HCT116 (cell line): Measurements from ENCODE around the gene TELO2. TPM values are rescaled to one million over a fixed set of nuclear protein-coding genes. Genes with fewer than 3 reads are reported as not detected.

Experiments
- ATAC-seq: fragments of 200-7000 bp; cut with Tn5 transposase; 2 replicates; pipeline ENCODE4 v1.9.1; 2020; ENCODE audit warnings: mild to moderate bottlenecking, moderate library complexity
- BruUV-seq: library from RNA; stranded (reverse); fragments of 400-500 nt; replicated peaks from 2 replicates; lab custom pipeline; 2021; lab: Mats Ljungman, UMichigan
- CTCF ChIA-PET: fragments of 300-600 bp; sonication (Branson Sonifier 250); formaldehyde crosslinking; loops from one replicate; lab custom pipeline; 2021; ENCODE audit warnings: antibody characterized with exemption; lab: Charles Lee
- POLR2A ChIA-PET: fragments of 300-600, 350-600 bp; sonication (Branson Sonifier 250); formaldehyde crosslinking; loops from one replicate; lab custom pipeline; 2021; ENCODE audit warnings: antibody characterized with exemption; lab: Charles Lee
- RAD21 ChIA-PET, 2 experiments: fragments of 300-600 bp; sonication (Branson Sonifier 250); formaldehyde crosslinking; loops; one replicate each; lab custom pipeline; 2023; ENCODE audit warnings: low total read pairs in 2 of 2; ENCODE audit not compliant: uncharacterized antibody in 2 of 2, unreplicated experiment in 2 of 2, low non-redundant PET in 1 of 2; lab: Charles Lee
- DNase-seq: peaks from one replicate; pipeline ENCODE4 v3.0.0-alpha.2; 2010; ENCODE audit warnings: low read depth, low spot score
- H2AFZ ChIP-seq: fragments of 200-600 bp; shearing (Covaris generic), sonication (generic); 2 replicates; pipeline ENCODE4 v1.6.1; 2017; ENCODE audit warnings: low read depth, mixed run types, mixed read lengths, antibody characterized with exemption, low read length; ENCODE audit not compliant: poor library complexity, severe bottlenecking
- H3K27ac ChIP-seq: 2 replicates; pipeline ENCODE4 v1.5.1; 2012; ENCODE audit warnings: low read depth, low read length
- H3K27me3 ChIP-seq: fragments of 200-600 bp; sonication (generic); 2 replicates; pipeline ENCODE4 v1.6.1; 2016; ENCODE audit warnings: mixed run types, low read length, mixed read lengths; ENCODE audit not compliant: insufficient read depth
- H3K36me3 ChIP-seq, 2 experiments: fragments of 200-500 bp in 1 of 2; fragments of 200-600 bp in 1 of 2; sonication (Bioruptor generic) in 1 of 2; sonication (generic) in 1 of 2; 2 replicates each; pipeline versions ENCODE4 v1.5.1 to v1.6.1; 2014 to 2016; ENCODE audit warnings: low read length in 2 of 2, inconsistent platforms in 1 of 2, mixed read lengths in 1 of 2, mixed run types in 1 of 2; ENCODE audit not compliant: insufficient read depth in 2 of 2, control insufficient read depth in 1 of 2
- H3K4me1 ChIP-seq, 2 experiments: fragments of 200-600 bp in 1 of 2; sonication (generic) in 1 of 2; 2 replicates each; pipeline versions ENCODE4 v1.5.1 to v1.6.1; 2012 to 2017; ENCODE audit warnings: low read length in 2 of 2, inconsistent platforms in 1 of 2, mild to moderate bottlenecking in 1 of 2, mixed read lengths in 1 of 2, mixed run types in 1 of 2, moderate library complexity in 1 of 2; ENCODE audit not compliant: insufficient read depth in 2 of 2, control insufficient read depth in 1 of 2
- H3K4me2 ChIP-seq: fragments of 200-600 bp; sonication (generic); 2 replicates; pipeline ENCODE4 v1.6.1; 2017; ENCODE audit warnings: mixed run types, low read length, mixed read lengths
- H3K4me3 ChIP-seq, 2 experiments: fragments of 200-600 bp in 1 of 2; sonication (generic) in 1 of 2; replicated peaks in 1 of 2; 2 replicates each; pipeline ENCODE4 v1.5.1; 2011 to 2016; ENCODE audit warnings: low read length in 2 of 2, control low read depth in 1 of 2, low read depth in 1 of 2, mild to moderate bottlenecking in 1 of 2, mixed read lengths in 1 of 2, mixed run types in 1 of 2
- H3K79me2 ChIP-seq: fragments of 200-600 bp; sonication (generic); 2 replicates; pipeline ENCODE4 v1.6.1; 2017; ENCODE audit warnings: mild to moderate bottlenecking, mixed run types, low read length, moderate library complexity, mixed read lengths; ENCODE audit not compliant: insufficient read depth
- H3K9ac ChIP-seq: fragments of 200-600 bp; sonication (generic); 2 replicates; pipeline ENCODE4 v1.6.1; 2016; ENCODE audit warnings: low read length, mixed read lengths
- H3K9me2 ChIP-seq: fragments of 200-600 bp; sonication (generic), shearing (Covaris generic); 2 replicates; pipeline ENCODE4 v1.6.1; 2017; ENCODE audit warnings: mixed run types, mild to moderate bottlenecking, moderate library complexity; ENCODE audit not compliant: insufficient read depth
- H3K9me3 ChIP-seq, 2 experiments: fragments of 200-500 bp in 1 of 2; fragments of 200-600 bp in 1 of 2; sonication (Bioruptor generic) in 1 of 2; sonication (generic) in 1 of 2; 2 replicates each; pipeline ENCODE4 v1.6.1; 2014 to 2017; ENCODE audit warnings: low read length in 2 of 2, mixed read lengths in 2 of 2, inconsistent platforms in 1 of 2, low read depth in 1 of 2, mild to moderate bottlenecking in 1 of 2, mixed run types in 1 of 2, moderate library complexity in 1 of 2; ENCODE audit not compliant: control insufficient read depth in 1 of 2, insufficient read depth in 1 of 2
- H4K20me1 ChIP-seq: fragments of 200-600 bp; sonication (generic), shearing (Covaris generic); 2 replicates; pipeline ENCODE4 v1.6.1; 2017; ENCODE audit warnings: mixed run types, mild to moderate bottlenecking, moderate library complexity; ENCODE audit not compliant: insufficient read depth
- CBX3 ChIP-seq: IDR thresholded peaks from 2 replicates; pipeline ENCODE4 v1.6.1; 2012; ENCODE audit warnings: low read depth
- CEBPB ChIP-seq: IDR thresholded peaks from 2 replicates; pipeline ENCODE4 v1.6.1; 2012; ENCODE audit warnings: low read depth
- CTCF ChIP-seq, 3 experiments: fragments of 200-600 bp in 1 of 3; sonication (generic) in 1 of 3; IDR thresholded peaks in 2 of 3; conservative IDR thresholded peaks in 1 of 3; 2 replicates each; pipeline ENCODE4 v1.5.1; 2012 to 2017; ENCODE audit warnings: low read depth in 2 of 3, low read length in 2 of 3, antibody characterized with exemption in 1 of 3, borderline replicate concordance in 1 of 3, control low read depth in 1 of 3, mild to moderate bottlenecking in 1 of 3, mixed read lengths in 1 of 3, mixed run types in 1 of 3, moderate library complexity in 1 of 3; ENCODE audit not compliant: insufficient read depth in 1 of 3
- EGR1 ChIP-seq: IDR thresholded peaks from 2 replicates; pipeline ENCODE4 v1.6.1; 2012; ENCODE audit warnings: low read depth
- ELF1 ChIP-seq: IDR thresholded peaks from 2 replicates; pipeline ENCODE4 v1.6.1; 2012; ENCODE audit warnings: low read depth, borderline replicate concordance
- EZH2 ChIP-seq: fragments of 200-600 bp; sonication (generic); IDR thresholded peaks from 2 replicates; pipeline ENCODE4 v1.6.1; 2017; ENCODE audit warnings: antibody characterized with exemption, mixed run types
- FOSL1 ChIP-seq: IDR thresholded peaks from 2 replicates; pipeline ENCODE4 v1.6.1; 2012; ENCODE audit warnings: low read depth
- JUND ChIP-seq: IDR thresholded peaks from 2 replicates; pipeline ENCODE4 v1.6.1; 2012
- MAX ChIP-seq: IDR thresholded peaks from 2 replicates; pipeline ENCODE4 v1.6.1; 2012
- POLR2A ChIP-seq: IDR thresholded peaks from 2 replicates; pipeline ENCODE4 v1.7.0; 2011; ENCODE audit warnings: borderline replicate concordance; ENCODE audit not compliant: insufficient read depth, insufficient read length; ENCODE audit errors: extremely low read depth
- POLR2AphosphoS5 ChIP-seq: IDR thresholded peaks from 2 replicates; pipeline ENCODE4 v1.6.1; 2011; ENCODE audit warnings: mild to moderate bottlenecking, low read depth, low read length, moderate library complexity
- RAD21 ChIP-seq: IDR thresholded peaks from 2 replicates; pipeline ENCODE4 v1.6.1; 2012; ENCODE audit warnings: low read depth, mild to moderate bottlenecking
- SP1 ChIP-seq: IDR thresholded peaks from 2 replicates; pipeline ENCODE4 v1.6.1; 2012; ENCODE audit warnings: low read depth
- SRF ChIP-seq: IDR thresholded peaks from 2 replicates; pipeline ENCODE4 v1.6.1; 2012; ENCODE audit warnings: low read depth
- YY1 ChIP-seq: IDR thresholded peaks from 2 replicates; pipeline ENCODE4 v1.6.1; 2011; ENCODE audit warnings: low read length, low read depth, moderate library complexity, mild to moderate bottlenecking; ENCODE audit not compliant: insufficient replicate concordance; ENCODE audit errors: extremely low read depth
- ZFX ChIP-seq: fragments of 450-650 bp; IDR thresholded peaks from 2 replicates; pipeline ENCODE4 v1.6.1; 2017
- ZNF274 ChIP-seq: fragments of 200-500 bp; sonication (Bioruptor generic); IDR thresholded peaks from 2 replicates; pipeline ENCODE4 v1.6.1; 2014; ENCODE audit warnings: mild to moderate bottlenecking, low read depth, low read length, inconsistent platforms
- intact Hi-C: fragments of 100-400 bp; cut with micrococcal nuclease; formaldehyde crosslinking; loops from 2 replicates; pipeline ENCODE4 v1.10.0; 2022
- total RNA-seq: library from RNA; stranded (reverse); gene quantifications from one replicate; pipeline ENCODE4 v1.2.1, GENCODE V29; 2021; ENCODE audit not compliant: unreplicated experiment
- TF ChIP-seq, protein P1 (sequence below): IDR thresholded peaks from 2 replicates; pipeline ENCODE4 v1.6.1; 2012
- TF ChIP-seq, protein P2 (sequence below): IDR thresholded peaks from 2 replicates; pipeline ENCODE4 v1.6.1; 2012; ENCODE audit warnings: low read depth
- TF ChIP-seq, protein P3 (sequence below): IDR thresholded peaks from 2 replicates; pipeline ENCODE4 v1.6.1; 2011; ENCODE audit warnings: mild to moderate bottlenecking, low read length, moderate library complexity; ENCODE audit not compliant: insufficient replicate concordance; ENCODE audit errors: extremely low read depth

The TELO2 gene
- total RNA-seq, 1 experiment from 2014 or later, result 74.3 TPM

GRCh38 chr16:1518626-1519135 lies 25.5 kb downstream of the TELO2 start:
- no peak for DNase-seq
- Histone ChIP-seq H3K4me3 (no peak overlapping the region), H3K4me2 (no peak overlapping the region), H3K4me1 (no peaks in the 10 kb centered on the region), H3K9ac (no peak overlapping the region), H3K27me3 (no peaks in the 10 kb centered on the region), H3K27ac (no peak overlapping the region), H3K79me2 (no peaks in the 10 kb centered on the region), H3K36me3 (no peaks in the 10 kb centered on the region), H3K9me2 (no peaks in the 10 kb centered on the region), H3K9me3 (no peaks in the 10 kb centered on the region), H4K20me1 (no peaks in the 10 kb centered on the region), H2AFZ (no peak overlapping the region)
- ChIA-PET CTCF (no interaction called here), RAD21 (no interaction called here), POLR2A (no interaction called here)
- intact Hi-C loops, result no loop called here
- ATAC-seq, result no peak
- BruUV-seq, result no TSS peak
- TF ChIP-seq, protein P1, sequence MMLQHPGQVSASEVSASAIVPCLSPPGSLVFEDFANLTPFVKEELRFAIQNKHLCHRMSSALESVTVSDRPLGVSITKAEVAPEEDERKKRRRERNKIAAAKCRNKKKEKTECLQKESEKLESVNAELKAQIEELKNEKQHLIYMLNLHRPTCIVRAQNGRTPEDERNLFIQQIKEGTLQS, result no peak
- TF ChIP-seq POLR2AphosphoS5, result no peak
- TF ChIP-seq ZNF274, result no peak
- no peak for TF ChIP-seq JUND
- TF ChIP-seq, protein P2, sequence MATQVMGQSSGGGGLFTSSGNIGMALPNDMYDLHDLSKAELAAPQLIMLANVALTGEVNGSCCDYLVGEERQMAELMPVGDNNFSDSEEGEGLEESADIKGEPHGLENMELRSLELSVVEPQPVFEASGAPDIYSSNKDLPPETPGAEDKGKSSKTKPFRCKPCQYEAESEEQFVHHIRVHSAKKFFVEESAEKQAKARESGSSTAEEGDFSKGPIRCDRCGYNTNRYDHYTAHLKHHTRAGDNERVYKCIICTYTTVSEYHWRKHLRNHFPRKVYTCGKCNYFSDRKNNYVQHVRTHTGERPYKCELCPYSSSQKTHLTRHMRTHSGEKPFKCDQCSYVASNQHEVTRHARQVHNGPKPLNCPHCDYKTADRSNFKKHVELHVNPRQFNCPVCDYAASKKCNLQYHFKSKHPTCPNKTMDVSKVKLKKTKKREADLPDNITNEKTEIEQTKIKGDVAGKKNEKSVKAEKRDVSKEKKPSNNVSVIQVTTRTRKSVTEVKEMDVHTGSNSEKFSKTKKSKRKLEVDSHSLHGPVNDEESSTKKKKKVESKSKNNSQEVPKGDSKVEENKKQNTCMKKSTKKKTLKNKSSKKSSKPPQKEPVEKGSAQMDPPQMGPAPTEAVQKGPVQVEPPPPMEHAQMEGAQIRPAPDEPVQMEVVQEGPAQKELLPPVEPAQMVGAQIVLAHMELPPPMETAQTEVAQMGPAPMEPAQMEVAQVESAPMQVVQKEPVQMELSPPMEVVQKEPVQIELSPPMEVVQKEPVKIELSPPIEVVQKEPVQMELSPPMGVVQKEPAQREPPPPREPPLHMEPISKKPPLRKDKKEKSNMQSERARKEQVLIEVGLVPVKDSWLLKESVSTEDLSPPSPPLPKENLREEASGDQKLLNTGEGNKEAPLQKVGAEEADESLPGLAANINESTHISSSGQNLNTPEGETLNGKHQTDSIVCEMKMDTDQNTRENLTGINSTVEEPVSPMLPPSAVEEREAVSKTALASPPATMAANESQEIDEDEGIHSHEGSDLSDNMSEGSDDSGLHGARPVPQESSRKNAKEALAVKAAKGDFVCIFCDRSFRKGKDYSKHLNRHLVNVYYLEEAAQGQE, result no peak
- no peak for TF ChIP-seq EGR1
- TF ChIP-seq, protein P3, sequence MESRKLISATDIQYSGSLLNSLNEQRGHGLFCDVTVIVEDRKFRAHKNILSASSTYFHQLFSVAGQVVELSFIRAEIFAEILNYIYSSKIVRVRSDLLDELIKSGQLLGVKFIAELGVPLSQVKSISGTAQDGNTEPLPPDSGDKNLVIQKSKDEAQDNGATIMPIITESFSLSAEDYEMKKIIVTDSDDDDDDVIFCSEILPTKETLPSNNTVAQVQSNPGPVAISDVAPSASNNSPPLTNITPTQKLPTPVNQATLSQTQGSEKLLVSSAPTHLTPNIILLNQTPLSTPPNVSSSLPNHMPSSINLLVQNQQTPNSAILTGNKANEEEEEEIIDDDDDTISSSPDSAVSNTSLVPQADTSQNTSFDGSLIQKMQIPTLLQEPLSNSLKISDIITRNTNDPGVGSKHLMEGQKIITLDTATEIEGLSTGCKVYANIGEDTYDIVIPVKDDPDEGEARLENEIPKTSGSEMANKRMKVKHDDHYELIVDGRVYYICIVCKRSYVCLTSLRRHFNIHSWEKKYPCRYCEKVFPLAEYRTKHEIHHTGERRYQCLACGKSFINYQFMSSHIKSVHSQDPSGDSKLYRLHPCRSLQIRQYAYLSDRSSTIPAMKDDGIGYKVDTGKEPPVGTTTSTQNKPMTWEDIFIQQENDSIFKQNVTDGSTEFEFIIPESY, result no peak
- no peak for TF ChIP-seq CBX3
- TF ChIP-seq SRF, result no peak
- TF ChIP-seq EZH2, result no peak
- no peak for TF ChIP-seq ZFX
- no peak for TF ChIP-seq CTCF (IDR thresholded peaks at IDR 0.05 in 2 of 3, conservative IDR thresholded peaks at IDR 0.05 in 1 of 3; ENCODE audit: borderline replicate concordance in 1 of 3, insufficient read depth in 1 of 3, low read depth in 2 of 3, low read length in 2 of 3)
- TF ChIP-seq RAD21, result no peak
- no peak for TF ChIP-seq ELF1
- no peak for TF ChIP-seq CEBPB
- TF ChIP-seq SP1, result no peak
- no peak for TF ChIP-seq YY1
- TF ChIP-seq MAX, result no peak
- no peak for TF ChIP-seq POLR2A
- TF ChIP-seq FOSL1, result no peak
